Activated CD4-positive, CD25-positive, alpha-beta regulatory T cell (primary cell): ENCODE data around the gene SDK2.

Experiments used
- DNase-seq, 4 experiments: peaks; one replicate each; lab custom pipeline; 2025; lab: John Stamatoyannopoulos, UW

Gene SDK2

GRCh38 chr17:73653810-73654209 lies 9.6 kb upstream of the SDK2 start:
- no peak for DNase-seq

GRCh38 chr17:73652886-73653480 lies 8.7 kb upstream of the SDK2 start:
- DNase-seq = no peak

- DNase-seq = no peak
Observed at GRCh38 chr17:73650617-73651200, 6.5 kb upstream of the SDK2 start.

GRCh38 chr17:73650140-73650539 lies 5.9 kb upstream of the SDK2 start:
- DNase-seq = no peak

- DNase-seq = no peak
Observed at GRCh38 chr17:73648974-73649373, 4.7 kb upstream of the SDK2 start.

GRCh38 chr17:73648543-73648820 lies 4.2 kb upstream of the SDK2 start:
- DNase-seq = no peak

- DNase-seq = no peak
Observed at GRCh38 chr17:73647772-73648542, 3.7 kb upstream of the SDK2 start.

- no peak for DNase-seq
Observed at GRCh38 chr17:73647301-73647695, 3.1 kb upstream of the SDK2 start.

GRCh38 chr17:73646409-73647300 lies 2.4 kb upstream of the SDK2 start:
- DNase-seq = no peak

GRCh38 chr17:73645050-73645871 lies 1.0 kb upstream of the SDK2 start:
- DNase-seq = no peak

- DNase-seq = no peak
Observed at GRCh38 chr17:73643852-73644144, 447 bp downstream of the SDK2 start.

- DNase-seq = no peak
Observed at GRCh38 chr17:73643001-73643851, 1.0 kb downstream of the SDK2 start.

GRCh38 chr17:73642659-73643000 lies 1.6 kb downstream of the SDK2 start:
- no peak for DNase-seq

GRCh38 chr17:73641826-73642600 lies 2.2 kb downstream of the SDK2 start:
- no peak for DNase-seq

GRCh38 chr17:73640691-73641090 lies 3.6 kb downstream of the SDK2 start:
- no peak for DNase-seq

GRCh38 chr17:73639932-73640331 lies 4.3 kb downstream of the SDK2 start:
- no peak for DNase-seq

GRCh38 chr17:73639322-73639721 lies 4.9 kb downstream of the SDK2 start:
- DNase-seq = no peak

GRCh38 chr17:73638556-73638955 lies 5.7 kb downstream of the SDK2 start:
- no peak for DNase-seq

GRCh38 chr17:73637866-73638265 lies 6.4 kb downstream of the SDK2 start:
- DNase-seq = no peak

GRCh38 chr17:73635101-73635817 lies 9.0 kb downstream of the SDK2 start:
- DNase-seq = no peak
